GM12878 (cell line): ENCODE data around the gene ADAMTS17. TPM values are rescaled to one million over a fixed set of nuclear protein-coding genes. Genes with fewer than 3 reads are reported as not detected.

Experiments used
- ATAC-seq: fragments of 200-7000 bp; cut with Tn5 transposase; 3 replicates; pipeline ENCODE4 v1.9.1; 2020; ENCODE audit warnings: mild to moderate bottlenecking, moderate library complexity
- BruUV-seq: library from RNA; stranded (reverse); fragments of 400-500 nt; replicated peaks from 2 replicates; lab custom pipeline; 2021; lab: Mats Ljungman, UMichigan
- CTCF ChIA-PET: fragments of 300-600 bp; sonication (Branson Sonifier 250); formaldehyde crosslinking; extraction: SDS; loops from one replicate; lab custom pipeline; 2021; ENCODE audit warnings: inconsistent platforms; lab: Yijun Ruan, JAX
- POLR2A ChIA-PET: fragments of 350-600 bp; formaldehyde crosslinking; extraction: SDS; loops from one replicate; lab custom pipeline; 2021; ENCODE audit warnings: inconsistent platforms; lab: Charles Lee
- RAD21 ChIA-PET: fragments of 300-600 bp; sonication (Branson Sonifier 250); formaldehyde crosslinking; loops from one replicate; lab custom pipeline; 2023; ENCODE audit warnings: antibody characterized with exemption; ENCODE audit not compliant: unreplicated experiment; lab: Charles Lee
- SMC1A ChIA-PET: fragments of 300-600 bp; sonication (Branson Sonifier 250); formaldehyde crosslinking; loops from one replicate; lab custom pipeline; 2023; ENCODE audit not compliant: unreplicated experiment, uncharacterized antibody; lab: Charles Lee
- DNase-seq: peaks from one replicate; pipeline ENCODE4 v3.0.0-alpha.2; 2011; ENCODE audit warnings: low read depth, low spot score
- FAIRE-seq: peaks from 3 replicates; lab custom pipeline; 2011; peaks lifted over from hg19 to GRCh38; lab: Jason Lieb, UNC
- H2AFZ ChIP-seq: 2 replicates; pipeline ENCODE4 v1.6.0; 2011; ENCODE audit warnings: low read depth, low read length, control low read depth; ENCODE audit not compliant: control insufficient read depth
- H3K27ac ChIP-seq: 2 replicates; pipeline ENCODE4 v1.5.1; 2011; ENCODE audit warnings: control low read depth; ENCODE audit not compliant: control insufficient read depth, insufficient read depth
- H3K27me3 ChIP-seq, 2 experiments: replicated peaks in 1 of 2; 2 replicates each; pipeline versions ENCODE4 v1.6.0 to v1.6.1; 2011; ENCODE audit warnings: low read length in 1 of 2; ENCODE audit not compliant: control insufficient read depth in 2 of 2, insufficient read depth in 2 of 2
- H3K36me3 ChIP-seq, 2 experiments: 2 replicates each; pipeline ENCODE4 v1.5.1; 2011; ENCODE audit warnings: low read length in 1 of 2; ENCODE audit not compliant: control insufficient read depth in 2 of 2, insufficient read depth in 2 of 2
- H3K4me1 ChIP-seq: 2 replicates; pipeline ENCODE4 v1.6.1; 2011; ENCODE audit warnings: mild to moderate bottlenecking, low read length, moderate library complexity, mixed read lengths; ENCODE audit not compliant: control insufficient read depth, insufficient read depth
- H3K4me2 ChIP-seq: 2 replicates; pipeline ENCODE4 v1.6.0; 2011; ENCODE audit warnings: control low read depth; ENCODE audit not compliant: control insufficient read depth, insufficient read depth
- H3K4me3 ChIP-seq: fragments of 200-600 bp; sonication (generic); 2 replicates; pipeline ENCODE4 v1.5.1; 2016
- H3K79me2 ChIP-seq: 2 replicates; pipeline ENCODE4 v1.6.0; 2011; ENCODE audit warnings: low read length; ENCODE audit not compliant: control insufficient read depth, insufficient read depth
- H3K9ac ChIP-seq: 2 replicates; pipeline ENCODE4 v1.8.0; 2011; ENCODE audit warnings: low read length, control low read depth, mixed read lengths; ENCODE audit not compliant: control insufficient read depth, insufficient read depth
- H3K9me3 ChIP-seq: replicated peaks from 3 replicates; pipeline ENCODE4 v1.5.1; 2011; ENCODE audit warnings: mild to moderate bottlenecking, low read length; ENCODE audit not compliant: control insufficient read depth, insufficient read depth
- H4K20me1 ChIP-seq: 2 replicates; pipeline ENCODE4 v1.6.0; 2011; ENCODE audit not compliant: control insufficient read depth, insufficient read depth
- BHLHE40 ChIP-seq, 2 experiments: fragments of 450-650 bp in 1 of 2; IDR thresholded peaks; 2 replicates each; pipeline ENCODE4 v1.6.1; 2011 to 2017; ENCODE audit warnings: low read depth in 2 of 2, borderline replicate concordance in 1 of 2, improper control_type of control experiment in 1 of 2, low read length in 1 of 2, mild to moderate bottlenecking in 1 of 2
- CBFB ChIP-seq: IDR thresholded peaks from 2 replicates; pipeline ENCODE4 v1.6.1; 2016; ENCODE audit warnings: antibody characterized with exemption, low read depth
- CHD1 ChIP-seq: IDR thresholded peaks from 2 replicates; pipeline ENCODE4 v1.6.1; 2012; ENCODE audit warnings: low read depth, low read length, improper control_type of control experiment
- KLF5 ChIP-seq: fragments of 450-650 bp; IDR thresholded peaks from 2 replicates; pipeline ENCODE4 v1.6.1; 2014; ENCODE audit warnings: mild to moderate bottlenecking; ENCODE audit not compliant: partially characterized antibody
- MXI1 ChIP-seq: fragments of 150-350 bp; IDR thresholded peaks from 2 replicates; pipeline ENCODE4 v1.6.1; 2011; ENCODE audit warnings: low read depth, mild to moderate bottlenecking, inconsistent platforms, low read length, improper control_type of control experiment
- NFXL1 ChIP-seq: fragments of 450-650 bp; IDR thresholded peaks from 2 replicates; pipeline ENCODE4 v1.6.1; 2017; ENCODE audit warnings: antibody characterized with exemption, mild to moderate bottlenecking, borderline replicate concordance
- PAX5 ChIP-seq: IDR thresholded peaks from 2 replicates; pipeline ENCODE4 v1.6.1; 2011; ENCODE audit warnings: low read depth, low read length, borderline replicate concordance
- POLR2A ChIP-seq: IDR thresholded peaks from 2 replicates; pipeline ENCODE4 v1.6.1; 2011; ENCODE audit warnings: low read depth, mild to moderate bottlenecking, low read length
- POU2F2 ChIP-seq: IDR thresholded peaks from 3 replicates; pipeline ENCODE4 v1.6.1; 2011; ENCODE audit warnings: low read depth, mild to moderate bottlenecking, low read length, borderline replicate concordance
- SMAD1 ChIP-seq: fragments of 450-650 bp; IDR thresholded peaks from 2 replicates; pipeline ENCODE4 v1.6.1; 2018; ENCODE audit warnings: mild to moderate bottlenecking, low read depth; ENCODE audit not compliant: partially characterized antibody
- ZZZ3 ChIP-seq: IDR thresholded peaks from 2 replicates; pipeline ENCODE4 v1.6.1; 2011; ENCODE audit warnings: low read depth; ENCODE audit not compliant: control insufficient read depth, insufficient read length
- WGBS: methylation state at CpG from one replicate; pipeline ENCODE4 v1.1.6; 2016; ENCODE audit warnings: low lambda C conversion rate; ENCODE audit not compliant: insufficient replicate concordance, insufficient coverage; ENCODE audit errors: missing lambda C conversion rate; 5-methylcytosine and 5-hydroxymethylcytosine counted together
- in situ Hi-C: fragments of 300-500 bp; cut with MboI; formaldehyde crosslinking; loops from 9 replicates; pipeline ENCODE4 v1.14.3; 2018; ENCODE audit warnings: mixed read lengths
- intact Hi-C: fragments of 100-400 bp; cut with micrococcal nuclease; formaldehyde crosslinking; loops from one replicate; pipeline ENCODE4 v1.14.2; 2022; ENCODE audit not compliant: unreplicated experiment
- polyA plus RNA-seq, 11 experiments: library from polyadenylated mRNA; depleted of rRNA in 4 of 11; unstranded in 6 of 11; stranded (reverse) in 5 of 11; fragments of >200 nt; fragmentation: Nextera tagmentation in 4 of 11; fragmentation: Illumina TruSeq in 1 of 11; extraction: Ambion mirVana in 4 of 11; extraction: Trizol in 1 of 11; gene quantifications; 1 replicate in 1 of 11; 2 replicates in 10 of 11; pipeline versions ENCODE4 v1.2.1 to v1.2.3, GENCODE V29; 2011 to 2016; ENCODE audit warnings: inconsistent platforms in 2 of 11, missing spikeins in 2 of 11, low read depth in 1 of 11
- total RNA-seq, 4 experiments: library from RNA; depleted of rRNA in 3 of 4; stranded (reverse); fragments of >200 nt in 3 of 4; fragmentation: Illumina TruSeq in 1 of 4; extraction: Trizol in 1 of 4; gene quantifications; 2 replicates each; pipeline versions ENCODE4 v1.2.1 to v1.2.3, GENCODE V29; 2013 to 2021
- TF ChIP-seq, protein P1 (sequence below), 3 experiments: IDR thresholded peaks in 2 of 3; conservative IDR thresholded peaks in 1 of 3; 2 replicates each; pipeline ENCODE4 v1.5.1; 2011; ENCODE audit warnings: low read depth in 3 of 3, low read length in 3 of 3, mild to moderate bottlenecking in 3 of 3, control low read depth in 2 of 3, moderate library complexity in 2 of 3, inconsistent platforms in 1 of 3, mixed read lengths in 1 of 3; ENCODE audit not compliant: control insufficient read depth in 2 of 3, insufficient read depth in 1 of 3; ENCODE audit errors: extremely low read depth in 1 of 3
- TF ChIP-seq, protein P2 (sequence below): fragments of 450-650 bp; IDR thresholded peaks from 2 replicates; pipeline ENCODE4 v1.6.1; 2017; ENCODE audit warnings: mild to moderate bottlenecking, low read depth, inconsistent platforms; ENCODE audit not compliant: poor library complexity, severe bottlenecking
- TF ChIP-seq, protein P3 (sequence below): fragments of 450-650 bp; formaldehyde crosslinking; IDR thresholded peaks from 2 replicates; pipeline ENCODE4 v1.4.0; 2022; ENCODE audit warnings: mild to moderate bottlenecking, moderate library complexity

ADAMTS17 gene
- total and polyA plus RNA-seq, 10 of the 15 experiments (the other 5 are each of a cell fraction or from before 2014, with no cell fraction given) = 0.04 to 0.50 (median 0.10) TPM; not detected in 4

DNA sequence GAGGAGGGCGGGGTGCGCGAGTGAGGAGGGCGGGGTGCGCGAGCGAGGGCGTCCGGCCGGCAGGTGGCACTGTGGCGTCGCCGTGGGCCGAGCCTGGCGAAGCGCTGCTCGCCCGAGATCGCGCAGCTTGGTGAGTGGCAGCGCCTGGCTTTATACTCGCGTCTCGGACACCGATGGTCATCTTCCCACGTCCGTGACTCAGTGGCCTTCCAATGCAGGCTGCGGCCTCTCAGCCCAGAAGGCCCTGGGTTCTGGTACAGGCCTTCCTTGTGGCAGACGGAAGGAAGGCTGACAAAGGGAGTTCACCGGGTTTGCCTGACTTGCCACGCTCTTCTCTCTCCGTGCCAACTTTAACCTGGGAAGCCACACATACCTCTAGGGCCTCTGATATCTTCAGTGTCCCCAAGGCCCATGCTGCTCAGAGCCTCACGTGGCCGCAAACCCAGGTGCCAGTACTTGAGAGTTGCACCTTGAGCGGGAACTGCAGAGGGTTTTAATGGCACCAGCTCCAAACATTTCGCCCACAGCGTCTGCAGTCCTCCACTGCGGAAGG lies 413.3 kb downstream of the ADAMTS17 start:
- RAD21 ChIA-PET = interaction anchor here (1.0 kb wide), 5 partner anchors 410 to 1078 kb away, joined by 3 to 6 read pairs (median 3); no protein-coding TSS in a partner anchor
- POLR2A ChIA-PET = interaction anchor here (0.9 kb wide), 1 partner anchor 410 kb away, joined by 3 read pairs; no protein-coding TSS in a partner anchor
- no peaks in the 10 kb centered on the region for H3K79me2 ChIP-seq
- intact Hi-C loops (loop anchor here (2.0 to 5.0 kb wide), 3 partner anchors 454 to 944 kb away; no protein-coding TSS in a partner anchor), in situ Hi-C loops (no loop called here)
- peak overlapping the region; percentile 47; the same call in 1 of the 2 replicates for H3K9ac ChIP-seq
- H3K9me3 ChIP-seq = no peaks in the 10 kb centered on the region
- H3K4me2 ChIP-seq = peak overlapping the region; percentile 99
- H2AFZ ChIP-seq = peak overlapping the region; percentile 99
- ATAC-seq (peak; percentile 98), FAIRE-seq (no peak), DNase-seq (peak; percentile 45)
- CTCF ChIA-PET = interaction anchor here (0.6 to 1.8 kb wide), 7 partner anchors 14 to 722 kb away, joined by 3 to 8 read pairs (median 4); no protein-coding TSS in a partner anchor
- BruUV-seq = no TSS peak
- 23% methylated on average over 20 of the region's 38 CpGs for WGBS
- 0 out of 2 replicates have a peak overlapping the region, but pooled peaks have one; percentile 11 for H3K27ac ChIP-seq
- peaks cover 9% of the 10 kb centered on the region for H3K4me1 ChIP-seq
- SMC1A ChIA-PET = interaction anchor here (1.3 to 1.7 kb wide), 2 partner anchors 642 to 644 kb away, joined by 5 read pairs; no protein-coding TSS in a partner anchor
- H3K4me3 ChIP-seq = peak overlapping the region; percentile 75
- H3K27me3 ChIP-seq = no peaks in the 10 kb centered on the region; a peak in 2 of 4 replicates
- no peaks in the 10 kb centered on the region for H4K20me1 ChIP-seq
- H3K36me3 ChIP-seq = no peaks in the 10 kb centered on the region
- TF ChIP-seq, protein P1, sequence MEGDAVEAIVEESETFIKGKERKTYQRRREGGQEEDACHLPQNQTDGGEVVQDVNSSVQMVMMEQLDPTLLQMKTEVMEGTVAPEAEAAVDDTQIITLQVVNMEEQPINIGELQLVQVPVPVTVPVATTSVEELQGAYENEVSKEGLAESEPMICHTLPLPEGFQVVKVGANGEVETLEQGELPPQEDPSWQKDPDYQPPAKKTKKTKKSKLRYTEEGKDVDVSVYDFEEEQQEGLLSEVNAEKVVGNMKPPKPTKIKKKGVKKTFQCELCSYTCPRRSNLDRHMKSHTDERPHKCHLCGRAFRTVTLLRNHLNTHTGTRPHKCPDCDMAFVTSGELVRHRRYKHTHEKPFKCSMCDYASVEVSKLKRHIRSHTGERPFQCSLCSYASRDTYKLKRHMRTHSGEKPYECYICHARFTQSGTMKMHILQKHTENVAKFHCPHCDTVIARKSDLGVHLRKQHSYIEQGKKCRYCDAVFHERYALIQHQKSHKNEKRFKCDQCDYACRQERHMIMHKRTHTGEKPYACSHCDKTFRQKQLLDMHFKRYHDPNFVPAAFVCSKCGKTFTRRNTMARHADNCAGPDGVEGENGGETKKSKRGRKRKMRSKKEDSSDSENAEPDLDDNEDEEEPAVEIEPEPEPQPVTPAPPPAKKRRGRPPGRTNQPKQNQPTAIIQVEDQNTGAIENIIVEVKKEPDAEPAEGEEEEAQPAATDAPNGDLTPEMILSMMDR (IDR thresholded peaks at IDR 0.05 in 2 of 3, conservative IDR thresholded peaks at IDR 0.05 in 1 of 3; ENCODE audit: control insufficient read depth in 2 of 3, extremely low read depth in 1 of 3, insufficient read depth in 1 of 3, low read depth in 3 of 3, low read length in 3 of 3) = peak; percentile 53 to 74 (median 62); a peak in 5 of 6 replicates
- no peak for TF ChIP-seq SMAD1
- TF ChIP-seq POU2F2 = no peak
- no peak for TF ChIP-seq CHD1
- TF ChIP-seq CBFB = no peak
- TF ChIP-seq BHLHE40 (IDR thresholded peaks at IDR 0.05; ENCODE audit: borderline replicate concordance in 1 of 2, low read depth in 2 of 2, low read length in 1 of 2) = peak; percentile 22 to 51; a peak in 1 of 4 replicates
- no peak for TF ChIP-seq ZZZ3
- 0 out of 2 replicates have a peak, but pooled peaks have one; percentile 39 for TF ChIP-seq MXI1
- TF ChIP-seq, protein P2, sequence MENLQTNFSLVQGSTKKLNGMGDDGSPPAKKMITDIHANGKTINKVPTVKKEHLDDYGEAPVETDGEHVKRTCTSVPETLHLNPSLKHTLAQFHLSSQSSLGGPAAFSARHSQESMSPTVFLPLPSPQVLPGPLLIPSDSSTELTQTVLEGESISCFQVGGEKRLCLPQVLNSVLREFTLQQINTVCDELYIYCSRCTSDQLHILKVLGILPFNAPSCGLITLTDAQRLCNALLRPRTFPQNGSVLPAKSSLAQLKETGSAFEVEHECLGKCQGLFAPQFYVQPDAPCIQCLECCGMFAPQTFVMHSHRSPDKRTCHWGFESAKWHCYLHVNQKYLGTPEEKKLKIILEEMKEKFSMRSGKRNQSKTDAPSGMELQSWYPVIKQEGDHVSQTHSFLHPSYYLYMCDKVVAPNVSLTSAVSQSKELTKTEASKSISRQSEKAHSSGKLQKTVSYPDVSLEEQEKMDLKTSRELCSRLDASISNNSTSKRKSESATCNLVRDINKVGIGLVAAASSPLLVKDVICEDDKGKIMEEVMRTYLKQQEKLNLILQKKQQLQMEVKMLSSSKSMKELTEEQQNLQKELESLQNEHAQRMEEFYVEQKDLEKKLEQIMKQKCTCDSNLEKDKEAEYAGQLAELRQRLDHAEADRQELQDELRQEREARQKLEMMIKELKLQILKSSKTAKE = no peak
- TF ChIP-seq, protein P3, sequence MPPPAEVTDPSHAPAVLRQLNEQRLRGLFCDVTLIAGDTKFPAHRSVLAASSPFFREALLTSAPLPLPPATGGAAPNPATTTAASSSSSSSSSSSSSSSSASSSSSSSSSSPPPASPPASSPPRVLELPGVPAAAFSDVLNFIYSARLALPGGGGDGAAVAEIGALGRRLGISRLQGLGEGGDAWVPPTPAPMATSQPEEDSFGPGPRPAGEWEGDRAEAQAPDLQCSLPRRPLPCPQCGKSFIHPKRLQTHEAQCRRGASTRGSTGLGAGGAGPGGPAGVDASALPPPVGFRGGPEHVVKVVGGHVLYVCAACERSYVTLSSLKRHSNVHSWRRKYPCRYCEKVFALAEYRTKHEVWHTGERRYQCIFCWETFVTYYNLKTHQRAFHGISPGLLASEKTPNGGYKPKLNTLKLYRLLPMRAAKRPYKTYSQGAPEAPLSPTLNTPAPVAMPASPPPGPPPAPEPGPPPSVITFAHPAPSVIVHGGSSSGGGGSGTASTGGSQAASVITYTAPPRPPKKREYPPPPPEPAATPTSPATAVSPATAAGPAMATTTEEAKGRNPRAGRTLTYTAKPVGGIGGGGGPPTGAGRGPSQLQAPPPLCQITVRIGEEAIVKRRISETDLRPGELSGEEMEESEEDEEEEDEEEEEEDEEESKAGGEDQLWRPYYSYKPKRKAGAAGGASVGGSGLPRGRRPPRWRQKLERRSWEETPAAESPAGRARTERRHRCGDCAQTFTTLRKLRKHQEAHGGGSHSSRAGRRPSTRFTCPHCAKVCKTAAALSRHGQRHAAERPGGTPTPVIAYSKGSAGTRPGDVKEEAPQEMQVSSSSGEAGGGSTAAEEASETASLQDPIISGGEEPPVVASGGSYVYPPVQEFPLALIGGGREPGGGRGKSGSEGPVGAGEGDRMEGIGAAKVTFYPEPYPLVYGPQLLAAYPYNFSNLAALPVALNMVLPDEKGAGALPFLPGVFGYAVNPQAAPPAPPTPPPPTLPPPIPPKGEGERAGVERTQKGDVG (CRISPR knock-in tag) = no peak
- no peak for TF ChIP-seq KLF5
- TF ChIP-seq PAX5 = peak; percentile 28; the same call in 1 of the 2 replicates
- TF ChIP-seq POLR2A = no peak; the same call in 1 of the 2 replicates
- TF ChIP-seq NFXL1 = no peak
